SK-N-SH (cell line): ENCODE results near the gene TPGS1. TPM values are rescaled to one million over a fixed set of nuclear protein-coding genes. Genes with fewer than 3 reads are reported as not detected.

Experiments
- CTCF ChIA-PET: fragments of 300-600, 350-600 bp; formaldehyde crosslinking; extraction: SDS; loops from one replicate; lab custom pipeline; 2021; lab: Yijun Ruan, JAX
- POLR2A ChIA-PET: fragments of 350-600 bp; sonication (Branson Sonifier 250); formaldehyde crosslinking; extraction: SDS; loops from one replicate; lab custom pipeline; 2020; ENCODE audit warnings: antibody characterized with exemption, inconsistent platforms; lab: Yijun Ruan, JAX
- DNase-seq: peaks from one replicate; pipeline ENCODE4 v3.0.0; 2012
- H2AFZ ChIP-seq: fragments of 200-600 bp; sonication (generic); 2 replicates; pipeline ENCODE4 v1.8.1; 2016; ENCODE audit warnings: antibody characterized with exemption, mild to moderate bottlenecking, low read depth
- H3F3A ChIP-seq: fragments of 200-600 bp; sonication (generic); replicated peaks from 2 replicates; pipeline ENCODE3; 2016; ENCODE audit warnings: antibody characterized with exemption, mild to moderate bottlenecking; ENCODE audit not compliant: insufficient read depth
- H3K27ac ChIP-seq, 2 experiments: fragments of 200-500 bp in 1 of 2; fragments of 200-600 bp in 1 of 2; sonication (Bioruptor generic) in 1 of 2; sonication (generic), shearing (Covaris generic) in 1 of 2; 2 replicates each; pipeline versions ENCODE4 v1.5.1 to v1.6.1; 2014 to 2016; ENCODE audit warnings: low read depth in 2 of 2, inconsistent platforms in 1 of 2, low read length in 1 of 2, mild to moderate bottlenecking in 1 of 2, mixed read lengths in 1 of 2
- H3K27me3 ChIP-seq: fragments of 200-600 bp; sonication (generic), shearing (Covaris generic); 2 replicates; pipeline ENCODE4 v1.6.1; 2016; ENCODE audit warnings: mixed run types; ENCODE audit not compliant: insufficient read depth
- H3K36me3 ChIP-seq, 2 experiments: fragments of 200-500 bp in 1 of 2; fragments of 200-600 bp in 1 of 2; sonication (Bioruptor generic) in 1 of 2; sonication (generic) in 1 of 2; replicated peaks in 1 of 2; 2 replicates each; pipeline versions ENCODE3 to v1.5.1; 2014 to 2016; ENCODE audit warnings: low read length in 1 of 2, mild to moderate bottlenecking in 1 of 2; ENCODE audit not compliant: insufficient read depth in 2 of 2, control insufficient read depth in 1 of 2
- H3K4me1 ChIP-seq, 2 experiments: fragments of 200-500 bp in 1 of 2; fragments of 200-600 bp in 1 of 2; sonication (Bioruptor generic) in 1 of 2; sonication (generic), shearing (Covaris generic) in 1 of 2; 2 replicates each; pipeline versions ENCODE4 v1.5.1 to v1.6.1; 2014 to 2016; ENCODE audit warnings: low read depth in 1 of 2, low read length in 1 of 2, mixed run types in 1 of 2; ENCODE audit not compliant: insufficient read depth in 2 of 2, control insufficient read depth in 1 of 2
- H3K4me2 ChIP-seq: fragments of 200-600 bp; sonication (generic), shearing (Covaris generic); 2 replicates; pipeline ENCODE4 v1.6.1; 2017; ENCODE audit warnings: mixed run types
- H3K4me3 ChIP-seq, 2 experiments: fragments of 200-500 bp in 1 of 2; fragments of 200-600 bp in 1 of 2; sonication (Bioruptor generic) in 1 of 2; sonication (generic), shearing (Covaris generic) in 1 of 2; 2 replicates each; pipeline versions ENCODE4 v1.5.1 to v1.8.1; 2014 to 2016; ENCODE audit warnings: low read depth in 2 of 2, inconsistent platforms in 1 of 2, low read length in 1 of 2, mild to moderate bottlenecking in 1 of 2, mixed read lengths in 1 of 2, moderate library complexity in 1 of 2
- H3K79me2 ChIP-seq: fragments of 200-600 bp; sonication (generic); 2 replicates; pipeline ENCODE4 v1.8.1; 2017; ENCODE audit warnings: mild to moderate bottlenecking; ENCODE audit not compliant: insufficient read depth
- H3K9ac ChIP-seq: fragments of 200-600 bp; sonication (generic); 2 replicates; pipeline ENCODE4 v1.6.1; 2017; ENCODE audit warnings: mixed run types
- H3K9me2 ChIP-seq: fragments of 200-600 bp; sonication (generic); 2 replicates; pipeline ENCODE4 v1.6.1; 2017; ENCODE audit warnings: mixed run types
- H3K9me3 ChIP-seq: fragments of 200-600 bp; sonication (generic); 2 replicates; pipeline ENCODE4 v1.6.1; 2017; ENCODE audit warnings: mixed run types, mild to moderate bottlenecking, moderate library complexity
- H4K20me1 ChIP-seq: fragments of 200-600 bp; sonication (generic); 2 replicates; pipeline ENCODE4 v1.6.1; 2017; ENCODE audit warnings: mild to moderate bottlenecking, mixed run types; ENCODE audit not compliant: insufficient read depth
- CTCF ChIP-seq: fragments of 200-600 bp; sonication (generic); IDR thresholded peaks from 2 replicates; pipeline ENCODE4 v1.6.1; 2017; ENCODE audit warnings: antibody characterized with exemption, mild to moderate bottlenecking, moderate library complexity
- EP300 ChIP-seq, 2 experiments: IDR thresholded peaks; 2 replicates each; pipeline versions ENCODE4 v1.4.0 to v1.6.1; 2012; ENCODE audit warnings: borderline replicate concordance in 1 of 2, low read depth in 1 of 2, low read length in 1 of 2
- MAX ChIP-seq: IDR thresholded peaks from 2 replicates; pipeline ENCODE4 v1.4.0; 2012; ENCODE audit warnings: low read depth
- NFIC ChIP-seq: IDR thresholded peaks from 2 replicates; pipeline ENCODE4 v1.4.0; 2012; ENCODE audit warnings: borderline replicate concordance
- RAD21 ChIP-seq: IDR thresholded peaks from 2 replicates; pipeline ENCODE4 v1.6.1; 2012; ENCODE audit warnings: mild to moderate bottlenecking, low read length
- RCOR1 ChIP-seq: fragments of 150-350 bp; IDR thresholded peaks from 2 replicates; pipeline ENCODE4 v1.6.1; 2017; ENCODE audit warnings: antibody characterized with exemption, low read length
- RFX5 ChIP-seq: IDR thresholded peaks from 2 replicates; pipeline ENCODE4 v1.6.1; 2012; ENCODE audit warnings: mild to moderate bottlenecking, improper control_type of control experiment, low read length
- RXRA ChIP-seq: IDR thresholded peaks from 2 replicates; pipeline ENCODE4 v1.4.0; 2012; ENCODE audit warnings: low read depth, mild to moderate bottlenecking, borderline replicate concordance
- TCF12 ChIP-seq: IDR thresholded peaks from 2 replicates; pipeline ENCODE4 v1.4.0; 2012
- TEAD4 ChIP-seq: IDR thresholded peaks from 2 replicates; pipeline ENCODE4 v1.4.0; 2012; ENCODE audit warnings: mild to moderate bottlenecking, borderline replicate concordance; ENCODE audit not compliant: insufficient read depth
- USF1 ChIP-seq: IDR thresholded peaks from 2 replicates; pipeline ENCODE4 v1.4.0; 2012; ENCODE audit warnings: low read depth, borderline replicate concordance
- USF2 ChIP-seq: fragments of 150-350 bp; IDR thresholded peaks from 2 replicates; pipeline ENCODE4 v1.6.1; 2017; ENCODE audit warnings: antibody characterized with exemption, low read length, low read depth, borderline replicate concordance
- WGBS: methylation state at CpG from one replicate; pipeline ENCODE4 v1.1.6; 2017; ENCODE audit warnings: low lambda C conversion rate; 5-methylcytosine and 5-hydroxymethylcytosine counted together
- polyA plus RNA-seq, 3 experiments: library from polyadenylated mRNA; depleted of rRNA; stranded (reverse); fragments of >200 nt; gene quantifications; 2 replicates each; pipeline ENCODE4 v1.2.3, GENCODE V29; 2012
- TF ChIP-seq, protein P1 (sequence below): IDR thresholded peaks from 2 replicates; pipeline ENCODE4 v1.4.0; 2012; ENCODE audit warnings: low read depth, borderline replicate concordance
- TF ChIP-seq, protein P2 (sequence below): IDR thresholded peaks from 2 replicates; pipeline ENCODE4 v1.6.1; 2012; ENCODE audit warnings: mild to moderate bottlenecking, low read depth, low read length, moderate library complexity

The TPGS1 gene
- polyA plus RNA-seq, 1 of the 3 experiments (the other 2 are of a cell fraction), result 31.0 TPM

- 92% methylated on average over 36 of the region's 55 CpGs for WGBS
- H3K4me3 ChIP-seq, result no peak overlapping the region
- no peak for DNase-seq
- H3K9me3 ChIP-seq, result no peaks in the 10 kb centered on the region
- peaks cover 39% of the 10 kb centered on the region for H4K20me1 ChIP-seq
- no peak for TF ChIP-seq TCF12
- TF ChIP-seq RCOR1, result no peak
- no peak for TF ChIP-seq USF2
- TF ChIP-seq USF1, result no peak
- no peak for TF ChIP-seq NFIC
- TF ChIP-seq, protein P1, sequence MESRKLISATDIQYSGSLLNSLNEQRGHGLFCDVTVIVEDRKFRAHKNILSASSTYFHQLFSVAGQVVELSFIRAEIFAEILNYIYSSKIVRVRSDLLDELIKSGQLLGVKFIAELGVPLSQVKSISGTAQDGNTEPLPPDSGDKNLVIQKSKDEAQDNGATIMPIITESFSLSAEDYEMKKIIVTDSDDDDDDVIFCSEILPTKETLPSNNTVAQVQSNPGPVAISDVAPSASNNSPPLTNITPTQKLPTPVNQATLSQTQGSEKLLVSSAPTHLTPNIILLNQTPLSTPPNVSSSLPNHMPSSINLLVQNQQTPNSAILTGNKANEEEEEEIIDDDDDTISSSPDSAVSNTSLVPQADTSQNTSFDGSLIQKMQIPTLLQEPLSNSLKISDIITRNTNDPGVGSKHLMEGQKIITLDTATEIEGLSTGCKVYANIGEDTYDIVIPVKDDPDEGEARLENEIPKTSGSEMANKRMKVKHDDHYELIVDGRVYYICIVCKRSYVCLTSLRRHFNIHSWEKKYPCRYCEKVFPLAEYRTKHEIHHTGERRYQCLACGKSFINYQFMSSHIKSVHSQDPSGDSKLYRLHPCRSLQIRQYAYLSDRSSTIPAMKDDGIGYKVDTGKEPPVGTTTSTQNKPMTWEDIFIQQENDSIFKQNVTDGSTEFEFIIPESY, result no peak
- TF ChIP-seq, protein P2, sequence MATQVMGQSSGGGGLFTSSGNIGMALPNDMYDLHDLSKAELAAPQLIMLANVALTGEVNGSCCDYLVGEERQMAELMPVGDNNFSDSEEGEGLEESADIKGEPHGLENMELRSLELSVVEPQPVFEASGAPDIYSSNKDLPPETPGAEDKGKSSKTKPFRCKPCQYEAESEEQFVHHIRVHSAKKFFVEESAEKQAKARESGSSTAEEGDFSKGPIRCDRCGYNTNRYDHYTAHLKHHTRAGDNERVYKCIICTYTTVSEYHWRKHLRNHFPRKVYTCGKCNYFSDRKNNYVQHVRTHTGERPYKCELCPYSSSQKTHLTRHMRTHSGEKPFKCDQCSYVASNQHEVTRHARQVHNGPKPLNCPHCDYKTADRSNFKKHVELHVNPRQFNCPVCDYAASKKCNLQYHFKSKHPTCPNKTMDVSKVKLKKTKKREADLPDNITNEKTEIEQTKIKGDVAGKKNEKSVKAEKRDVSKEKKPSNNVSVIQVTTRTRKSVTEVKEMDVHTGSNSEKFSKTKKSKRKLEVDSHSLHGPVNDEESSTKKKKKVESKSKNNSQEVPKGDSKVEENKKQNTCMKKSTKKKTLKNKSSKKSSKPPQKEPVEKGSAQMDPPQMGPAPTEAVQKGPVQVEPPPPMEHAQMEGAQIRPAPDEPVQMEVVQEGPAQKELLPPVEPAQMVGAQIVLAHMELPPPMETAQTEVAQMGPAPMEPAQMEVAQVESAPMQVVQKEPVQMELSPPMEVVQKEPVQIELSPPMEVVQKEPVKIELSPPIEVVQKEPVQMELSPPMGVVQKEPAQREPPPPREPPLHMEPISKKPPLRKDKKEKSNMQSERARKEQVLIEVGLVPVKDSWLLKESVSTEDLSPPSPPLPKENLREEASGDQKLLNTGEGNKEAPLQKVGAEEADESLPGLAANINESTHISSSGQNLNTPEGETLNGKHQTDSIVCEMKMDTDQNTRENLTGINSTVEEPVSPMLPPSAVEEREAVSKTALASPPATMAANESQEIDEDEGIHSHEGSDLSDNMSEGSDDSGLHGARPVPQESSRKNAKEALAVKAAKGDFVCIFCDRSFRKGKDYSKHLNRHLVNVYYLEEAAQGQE, result no peak
- TF ChIP-seq CTCF, result no peak
- TF ChIP-seq TEAD4, result no peak
- no peak for TF ChIP-seq RFX5
- no peak for TF ChIP-seq RAD21
- no peak for TF ChIP-seq RXRA
- TF ChIP-seq MAX, result no peak
- no peak for TF ChIP-seq EP300 (IDR thresholded peaks at IDR 0.05; ENCODE audit: borderline replicate concordance in 1 of 2, low read depth in 1 of 2, low read length in 1 of 2)
- no peak overlapping the region for H3K9ac ChIP-seq
- H3F3A ChIP-seq, result no peaks in the 10 kb centered on the region
- no peaks in the 10 kb centered on the region for H3K27me3 ChIP-seq
- H3K4me2 ChIP-seq, result no peak overlapping the region
- H2AFZ ChIP-seq, result no peak overlapping the region
- no peaks in the 10 kb centered on the region for H3K9me2 ChIP-seq
- CTCF ChIA-PET, result interaction anchor here (1.3 kb wide), 1 partner anchor 52 kb away, joined by 3 read pairs; no protein-coding TSS in a partner anchor
- POLR2A ChIA-PET, result no interaction called here
- H3K27ac ChIP-seq, result no peak overlapping the region
- peaks cover 0 to 34% of the 10 kb centered on the region in 2 experiments for H3K36me3 ChIP-seq
- H3K79me2 ChIP-seq, result peaks cover 50% of the 10 kb centered on the region
- peaks cover 11 to 19% of the 10 kb centered on the region in 2 experiments; a peak in 2 of 4 replicates for H3K4me1 ChIP-seq
Observed at GRCh38 chr19:536031-536880, 29.0 kb downstream of the TPGS1 start.
